Esophagus muscularis mucosa (tissue), 4 donors: ENCODE results near the gene ZNF584.

Experiments used
- CTCF ChIP-seq, 3 experiments: fragments of 200-600 bp in 2 of 3; fragments of 450-650 bp in 1 of 3; sonication (generic) in 2 of 3; IDR thresholded peaks; one replicate each; pipeline ENCODE4 v1.5.1; 2017 to 2019; ENCODE audit warnings: antibody characterized with exemption in 3 of 3, mild to moderate bottlenecking in 2 of 3, moderate library complexity in 1 of 3
- EP300 ChIP-seq: sonication (generic); formaldehyde crosslinking; IDR thresholded peaks from one replicate; pipeline ENCODE4 v1.6.1; 2017; ENCODE audit warnings: antibody characterized with exemption
- POLR2A ChIP-seq: fragments of 450-650 bp; IDR thresholded peaks from one replicate; pipeline ENCODE4 v1.6.1; 2017; ENCODE audit warnings: antibody characterized with exemption, moderate library complexity, mild to moderate bottlenecking, low read depth
- POLR2AphosphoS5 ChIP-seq, 2 donors: sonication (generic); formaldehyde crosslinking; IDR thresholded peaks; one replicate each; pipeline ENCODE4 v1.6.1; 2017; ENCODE audit warnings: antibody characterized with exemption in 2 of 2

- TF ChIP-seq EP300, result no peak
- no peak for TF ChIP-seq CTCF (IDR thresholded peaks at IDR 0.05)
- TF ChIP-seq POLR2AphosphoS5 (IDR thresholded peaks at IDR 0.05), result no peak
- TF ChIP-seq POLR2A, result no peak
These were observed 15.3 kb upstream of the ZNF584 start for GRCh38 chr19:58392945-58393724.
